ENCODE results near the gene SND1. TPM values are rescaled to one million over a fixed set of nuclear protein-coding genes. Genes with fewer than 3 reads are reported as not detected.

The SND1 gene
- total and polyA plus RNA-seq, 2 donors (not counting 3 experiments of a cell fraction or from before 2014, with no cell fraction given), result 116 to 249 TPM

- peaks cover 13% of the 10 kb centered on the region for H3K4me1 ChIP-seq (ENCODE audit: control insufficient read depth, extremely low read depth, insufficient read depth, low read length)
- H4K20me1 ChIP-seq (replicated peaks; ENCODE audit: control insufficient read depth, extremely low read depth, insufficient read depth, low read length), result no peaks in the 10 kb centered on the region
- no peak overlapping the region for H3K9ac ChIP-seq (replicated peaks; ENCODE audit: extremely low read depth, insufficient read depth, low read length)
- no peak overlapping the region for H3K27ac ChIP-seq (ENCODE audit: insufficient read depth, low read depth, low read length)
- no peaks in the 10 kb centered on the region for H3K27me3 ChIP-seq (ENCODE audit: control insufficient read depth in 2 of 2, insufficient read depth in 2 of 2, low read length in 2 of 2)
- ChIA-PET POLR2A (no interaction called here), CTCF (interaction anchor here (1.0 to 1.6 kb wide), 3 partner anchors 9 to 95 kb away, joined by 3 to 4 read pairs (median 3); no protein-coding TSS in a partner anchor)
- DNase-seq (ENCODE audit: low read depth, low spot score) (no peak), FAIRE-seq (no peak)
- no peaks in the 10 kb centered on the region for H3K36me3 ChIP-seq (ENCODE audit: control insufficient read depth in 2 of 2, extremely low read depth in 1 of 2, insufficient read depth in 2 of 2, low read length in 2 of 2)
- no peak overlapping the region for H3K4me3 ChIP-seq (replicated peaks in 1 of 3; ENCODE audit: insufficient read depth in 1 of 3, low read depth in 1 of 3, low read length in 3 of 3)
- no peaks in the 10 kb centered on the region for H3K9me3 ChIP-seq (replicated peaks; ENCODE audit: control insufficient read depth, insufficient read depth, low read length)
- H3K9me1 ChIP-seq (replicated peaks; ENCODE audit: control insufficient read depth, extremely low read depth, insufficient read depth, low read length), result no peaks in the 10 kb centered on the region
- peaks cover 2% of the 10 kb centered on the region for H3K79me2 ChIP-seq (ENCODE audit: control insufficient read depth, insufficient read depth, low read length)
- no TSS peak for BruUV-seq (replicated peaks)
- H2AFZ ChIP-seq (ENCODE audit: low read depth, low read length), result no peak overlapping the region
- dilution Hi-C loops (cut with MboI; ENCODE audit: extremely low pct_ligation_motif_present, low sequenced_read_pairs) (no loop called here), intact Hi-C loops (cut with micrococcal nuclease) (no loop called here)
- TF ChIP-seq MYC (IDR thresholded peaks at IDR 0.05; ENCODE audit: low read depth, low read length) (no peak), CTCF (IDR thresholded peaks at IDR 0.05; ENCODE audit: extremely low read depth in 1 of 2, insufficient read depth in 1 of 2, low read depth in 1 of 2, low read length in 2 of 2) (no peak), FOS (IDR thresholded peaks at IDR 0.05; ENCODE audit: borderline replicate concordance, insufficient read depth, low read length) (no peak), MAX (IDR thresholded peaks at IDR 0.05; ENCODE audit: insufficient read depth, insufficient read length) (no peak), POLR2A (IDR thresholded peaks at IDR 0.05; ENCODE audit: low read depth, low read length) (no peak), POLR2AphosphoS5 (IDR thresholded peaks at IDR 0.05; ENCODE audit: insufficient read depth, low read depth, low read length) (no peak), GATA2 (IDR thresholded peaks at IDR 0.05; ENCODE audit: insufficient read depth, insufficient read length, low read depth, low read length) (no peak), JUN (IDR thresholded peaks at IDR 0.05; ENCODE audit: borderline replicate concordance, insufficient read depth, insufficient read length, low read depth) (no peak), EZH2 (IDR thresholded peaks at IDR 0.05; ENCODE audit: borderline replicate concordance, low read depth, low read length, severe bottlenecking) (no peak)
- no peak overlapping the region for H3K4me2 ChIP-seq (ENCODE audit: insufficient read depth, low read length)
These were observed 303.1 kb downstream of the SND1 start for GRCh38 chr7:127955051-127955531.

Measured in endothelial cell of umbilical vein (primary cell).